ENCODE measurements around the gene KDELR1. TPM values are rescaled to one million over a fixed set of nuclear protein-coding genes. Genes with fewer than 3 reads are reported as not detected.

Gene KDELR1
- total RNA-seq, 3 donors from 2014 or later (not counting 1 experiment from before 2014, with no cell fraction given), result 41.5 to 47.5 (median 46.0) TPM

- ATAC-seq, result no peak
- DNase-seq, result no peak
- H3K36me3 ChIP-seq (ENCODE audit: control insufficient read depth, insufficient read depth, low read length), result peaks cover 3% of the 10 kb centered on the region
- WGBS (ENCODE audit: insufficient coverage), result 96% methylated on average over 2 of the region's 2 CpGs
- Mint-ChIP-seq H3K4me1 (peaks cover 0 to 3% of the 10 kb centered on the region in 2 donors), H3K36me3 (no peaks in the 10 kb centered on the region), H3K27ac (no peak overlapping the region), H3K27me3 (ENCODE audit: low read depth in 2 of 2) (no peaks in the 10 kb centered on the region), H3K9me3 (no peaks in the 10 kb centered on the region), H3K4me3 (no peak overlapping the region)
- no peaks in the 10 kb centered on the region for H3K4me1 ChIP-seq (ENCODE audit: control insufficient read depth, insufficient read depth, low read length)
- intact Hi-C loops (cut with micrococcal nuclease), result no loop called here
- TF ChIP-seq CTCF (IDR thresholded peaks at IDR 0.05), result no peak
- H3K27ac ChIP-seq (ENCODE audit: low read length), result no peak overlapping the region
- no peak overlapping the region for H3K4me3 ChIP-seq (ENCODE audit: low read length)
- H3K9me3 ChIP-seq (ENCODE audit: control insufficient read depth, insufficient read depth, low read length), result no peaks in the 10 kb centered on the region
- H3K27me3 ChIP-seq (ENCODE audit: control insufficient read depth, insufficient read depth, low read length), result no peaks in the 10 kb centered on the region
Observed at GRCh38 chr19:48346191-48346590, 45.2 kb downstream of the KDELR1 start.

DNA sequence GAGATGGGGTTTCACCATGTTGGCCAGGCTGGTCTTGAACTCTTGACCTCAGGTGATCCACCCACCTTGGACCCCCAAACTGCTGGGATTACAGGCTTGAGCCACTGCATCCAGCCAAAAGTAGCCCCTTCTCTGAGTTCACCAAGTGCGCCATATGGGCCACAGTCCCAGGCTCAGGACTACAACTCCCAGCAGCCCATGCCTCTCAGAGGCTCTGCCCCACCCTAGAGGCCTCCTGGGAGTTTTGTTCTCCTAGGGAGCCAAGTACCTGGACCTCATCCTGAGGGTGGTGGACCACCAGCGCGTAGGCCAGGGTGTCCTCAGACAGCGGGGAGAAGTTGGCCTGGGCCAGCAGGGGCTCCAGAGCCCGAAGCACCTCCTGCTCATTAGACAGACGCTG lies 46.5 kb downstream of the KDELR1 start:
- 91% methylated on average over 6 of the region's 6 CpGs for WGBS (ENCODE audit: insufficient coverage)

DNA sequence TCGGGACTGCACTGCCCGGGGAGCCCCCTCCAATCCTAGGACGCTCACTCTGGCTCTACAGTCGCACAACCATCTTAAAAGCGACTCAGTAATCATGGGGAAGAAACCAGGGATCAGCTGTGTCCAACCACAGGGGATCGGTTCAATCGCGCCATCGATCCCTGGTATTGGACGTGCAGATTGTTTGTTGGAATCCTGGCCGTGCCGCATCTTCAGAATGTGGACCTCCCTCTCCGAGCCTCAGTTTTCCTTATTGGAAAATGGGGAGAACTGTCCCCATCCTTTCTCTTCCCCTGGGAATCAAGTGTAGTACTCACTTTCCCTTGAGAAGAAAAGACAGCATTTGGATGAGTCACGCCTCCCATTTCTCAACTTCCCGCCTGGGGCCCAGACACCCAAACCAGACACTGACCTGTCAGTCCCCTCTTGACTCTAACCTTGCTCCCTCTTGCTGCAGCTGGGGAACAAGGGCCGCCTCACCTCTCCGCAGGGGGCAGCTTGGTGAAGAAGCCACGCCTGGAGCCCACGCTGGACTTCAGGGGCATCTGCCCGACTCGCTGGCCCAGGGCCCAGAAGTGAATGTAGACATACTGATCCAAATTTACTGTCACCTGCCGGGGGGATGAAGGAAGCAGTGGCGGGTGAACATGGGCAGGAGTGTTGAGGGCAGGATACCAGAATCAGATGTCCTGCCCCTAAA lies 48.4 kb downstream of the KDELR1 start:
- Histone ChIP-seq H3K27me3 (ENCODE audit: control insufficient read depth, insufficient read depth, low read length) (no peaks in the 10 kb centered on the region), H3K36me3 (ENCODE audit: control insufficient read depth, insufficient read depth, low read length) (peaks cover 3% of the 10 kb centered on the region), H3K9me3 (ENCODE audit: control insufficient read depth, insufficient read depth, low read length) (no peaks in the 10 kb centered on the region), H3K27ac (ENCODE audit: low read length) (no peak overlapping the region), H3K4me3 (ENCODE audit: low read length) (no peak overlapping the region), H3K4me1 (ENCODE audit: control insufficient read depth, insufficient read depth, low read length) (no peaks in the 10 kb centered on the region)
- Mint-ChIP-seq H3K36me3 (no peaks in the 10 kb centered on the region), H3K27me3 (ENCODE audit: low read depth in 2 of 2) (no peaks in the 10 kb centered on the region), H3K27ac (no peak overlapping the region), H3K4me3 (no peak overlapping the region), H3K4me1 (no peaks in the 10 kb centered on the region), H3K9me3 (no peaks in the 10 kb centered on the region)
- intact Hi-C loops (cut with micrococcal nuclease), result no loop called here
- TF ChIP-seq CTCF (IDR thresholded peaks at IDR 0.05), result no peak
- 94% methylated on average over 23 of the region's 23 CpGs for WGBS (ENCODE audit: insufficient coverage)
- DNase-seq (no peak), ATAC-seq (no peak)

More for the DNA sequence above, 46.5 kb downstream of the KDELR1 start:
- Mint-ChIP-seq H3K4me3 (no peak overlapping the region), H3K27me3 (ENCODE audit: low read depth in 2 of 2) (no peaks in the 10 kb centered on the region), H3K9me3 (no peaks in the 10 kb centered on the region), H3K27ac (no peak overlapping the region), H3K36me3 (no peaks in the 10 kb centered on the region), H3K4me1 (no peaks in the 10 kb centered on the region)
- Histone ChIP-seq H3K9me3 (ENCODE audit: control insufficient read depth, insufficient read depth, low read length) (no peaks in the 10 kb centered on the region), H3K4me1 (ENCODE audit: control insufficient read depth, insufficient read depth, low read length) (no peaks in the 10 kb centered on the region), H3K4me3 (ENCODE audit: low read length) (no peak overlapping the region), H3K27me3 (ENCODE audit: control insufficient read depth, insufficient read depth, low read length) (no peaks in the 10 kb centered on the region), H3K27ac (ENCODE audit: low read length) (no peak overlapping the region), H3K36me3 (ENCODE audit: control insufficient read depth, insufficient read depth, low read length) (peaks cover 3% of the 10 kb centered on the region)
- DNase-seq, result no peak
- ATAC-seq, result no peak
- intact Hi-C loops (cut with micrococcal nuclease), result no loop called here
- TF ChIP-seq CTCF (IDR thresholded peaks at IDR 0.05), result no peak

GRCh38 chr19:48342414-48342738 lies 49.0 kb downstream of the KDELR1 start:
- intact Hi-C loops (cut with micrococcal nuclease), result no loop called here
- DNase-seq, result no peak
- no peaks in the 10 kb centered on the region for H3K27me3 Mint-ChIP-seq (ENCODE audit: low read depth in 2 of 2)
- no peaks in the 10 kb centered on the region for H3K36me3 Mint-ChIP-seq
- TF ChIP-seq CTCF (IDR thresholded peaks at IDR 0.05), result no peak
- no peak overlapping the region for H3K4me3 Mint-ChIP-seq
- no peaks in the 10 kb centered on the region for H3K9me3 Mint-ChIP-seq
- Histone ChIP-seq H3K36me3 (ENCODE audit: control insufficient read depth, insufficient read depth, low read length) (peaks cover 3% of the 10 kb centered on the region), H3K27ac (ENCODE audit: low read length) (no peak overlapping the region), H3K4me1 (ENCODE audit: control insufficient read depth, insufficient read depth, low read length) (no peaks in the 10 kb centered on the region), H3K9me3 (ENCODE audit: control insufficient read depth, insufficient read depth, low read length) (no peaks in the 10 kb centered on the region), H3K4me3 (ENCODE audit: low read length) (no peak overlapping the region), H3K27me3 (ENCODE audit: control insufficient read depth, insufficient read depth, low read length) (no peaks in the 10 kb centered on the region)
- no peak overlapping the region for H3K27ac Mint-ChIP-seq
- ATAC-seq, result no peak
- H3K4me1 Mint-ChIP-seq, result no peaks in the 10 kb centered on the region
- 92% methylated on average over 20 of the region's 20 CpGs for WGBS (ENCODE audit: insufficient coverage)

Data from natural killer cell (primary cell).